A673 (cell line): Measurements from ENCODE around the gene M6PR.

Experiments used
- CTCF ChIP-seq: fragments of 300-800, 200-600 bp; sonication (generic); conservative IDR thresholded peaks from 2 replicates; pipeline ENCODE4 v1.5.1; 2017; ENCODE audit warnings: low read depth, mild to moderate bottlenecking, antibody characterized with exemption, low read length, moderate library complexity, mixed read lengths
- EZH2 ChIP-seq: fragments of 200-600 bp; sonication (generic); IDR thresholded peaks from 2 replicates; pipeline ENCODE4 v1.6.1; 2017; ENCODE audit warnings: borderline replicate concordance, low read depth, mild to moderate bottlenecking, mixed read lengths, antibody characterized with exemption, low read length; ENCODE audit not compliant: poor library complexity, severe bottlenecking

- TF ChIP-seq CTCF (no peak), EZH2 (no peak)
Observed at GRCh38 chr12:8960176-8960575, 10.7 kb upstream of the M6PR start.
